Caco-2 (cell line): ENCODE measurements around the gene EZR. TPM values are rescaled to one million over a fixed set of nuclear protein-coding genes. Genes with fewer than 3 reads are reported as not detected.
A peak's percentile ranks its signal among the peaks of the same experiment; 100 is the strongest.
"Not testable (repeated sequence)": the region's sequence is repeated elsewhere in the genome, so short reads cannot be mapped to it uniquely, and the experiment has no call there.

Experiments used
- BruUV-seq: library from RNA; stranded (reverse); fragments of 400-500 nt; replicated peaks from 2 replicates; lab custom pipeline; 2021; lab: Mats Ljungman, UMichigan
- CTCF ChIA-PET: fragments of 300-600 bp; sonication (Branson Sonifier 250); formaldehyde crosslinking; loops from one replicate; lab custom pipeline; 2022; ENCODE audit warnings: antibody characterized with exemption; lab: Charles Lee
- POLR2A ChIA-PET: fragments of 300-600 bp; sonication (Branson Sonifier 250); formaldehyde crosslinking; loops from one replicate; lab custom pipeline; 2022; ENCODE audit warnings: antibody characterized with exemption; lab: Charles Lee
- DNase-seq, 2 experiments: peaks; one replicate each; pipeline versions ENCODE4 v3.0.0 to v3.0.0-alpha.2; 2020 to 2022
- H3K27me3 ChIP-seq: replicated peaks from 2 replicates; pipeline ENCODE4 v1.6.0; 2011; ENCODE audit warnings: low read length; ENCODE audit not compliant: control insufficient read depth, insufficient read depth
- H3K36me3 ChIP-seq: 2 replicates; pipeline ENCODE4 v1.5.1; 2011; ENCODE audit warnings: low read length; ENCODE audit not compliant: control insufficient read depth, insufficient read depth
- H3K4me1 ChIP-seq: fragments of 250-450 bp; sonication (Bioruptor Pico); 2 replicates; pipeline ENCODE4 v1.5.1; 2020; ENCODE audit warnings: mild to moderate bottlenecking
- H3K4me3 ChIP-seq: 2 replicates; pipeline ENCODE4 v1.5.1; 2011; ENCODE audit warnings: low read depth, mild to moderate bottlenecking, control low read depth, low read length
- H3K9me3 ChIP-seq: fragments of 250-450 bp; sonication (Bioruptor Pico); 2 replicates; pipeline ENCODE4 v1.5.1; 2020; ENCODE audit warnings: mild to moderate bottlenecking, moderate library complexity
- H3K27ac Mint-ChIP-seq: one replicate; pipeline ENCODE4 v1.8.0; 2022; ENCODE audit warnings: mixed read lengths; ENCODE audit not compliant: unreplicated experiment
- H3K27me3 Mint-ChIP-seq: one replicate; pipeline ENCODE4 v1.8.0; 2022; ENCODE audit warnings: mixed read lengths; ENCODE audit not compliant: insufficient read depth, unreplicated experiment
- H3K36me3 Mint-ChIP-seq: one replicate; pipeline ENCODE4 v1.8.0; 2022; ENCODE audit warnings: mild to moderate bottlenecking, mixed read lengths; ENCODE audit not compliant: insufficient read depth, unreplicated experiment
- H3K4me1 Mint-ChIP-seq: one replicate; pipeline ENCODE4 v1.8.0; 2022; ENCODE audit warnings: low read depth, mixed read lengths; ENCODE audit not compliant: unreplicated experiment
- H3K4me3 Mint-ChIP-seq: one replicate; pipeline ENCODE4 v1.8.0; 2022; ENCODE audit warnings: mild to moderate bottlenecking, moderate library complexity, mixed read lengths; ENCODE audit not compliant: unreplicated experiment
- H3K9me3 Mint-ChIP-seq: one replicate; pipeline ENCODE4 v1.8.0; 2022; ENCODE audit warnings: mixed read lengths; ENCODE audit not compliant: unreplicated experiment
- intact Hi-C: fragments of 100-400 bp; cut with micrococcal nuclease; formaldehyde crosslinking; loops from one replicate; pipeline ENCODE4 v1.10.0; 2022; ENCODE audit not compliant: unreplicated experiment
- total RNA-seq: library from RNA; stranded (reverse); gene quantifications from 2 replicates; pipeline ENCODE4 v1.2.3, GENCODE V29; 2022
- TF ChIP-seq, protein P1 (sequence below), 2 experiments: fragments of 200-600 bp in 1 of 2; IDR thresholded peaks; 1 replicate in 1 of 2; 2 replicates in 1 of 2; pipeline versions ENCODE4 v1.5.1 to v1.8.0; 2011 to 2022; ENCODE audit warnings: antibody characterized with exemption in 1 of 2, control low read depth in 1 of 2, inconsistent platforms in 1 of 2, low read depth in 1 of 2, low read length in 1 of 2, mild to moderate bottlenecking in 1 of 2, moderate library complexity in 1 of 2; ENCODE audit not compliant: insufficient read depth in 1 of 2, severe bottlenecking in 1 of 2, unreplicated experiment in 1 of 2

Gene EZR
- total RNA-seq, 1 experiment from 2014 or later, result 290 TPM

DNA sequence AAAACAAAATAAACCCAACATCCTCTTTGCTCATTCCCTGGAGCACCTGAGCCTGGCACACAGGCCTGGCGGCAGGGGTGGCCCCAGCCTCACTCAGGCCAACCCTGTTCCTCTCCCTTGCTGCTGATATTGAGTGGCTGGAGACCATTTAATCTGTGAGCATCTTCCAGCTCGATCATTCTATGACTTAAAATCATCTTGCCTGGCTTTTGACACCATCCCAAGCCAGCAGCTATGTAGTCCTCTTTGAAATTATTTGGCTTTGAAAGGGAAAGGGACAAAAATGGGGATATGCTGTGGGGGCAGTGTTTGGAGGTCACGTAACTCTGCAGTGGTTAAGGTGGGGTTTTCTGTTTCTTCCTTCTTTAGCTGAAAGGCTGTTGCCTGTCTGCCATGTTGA is 22.8 kb downstream of the EZR start:
- CTCF ChIA-PET, result no interaction called here
- no peaks in the 10 kb centered on the region for H3K27me3 ChIP-seq
- peaks cover 9% of the 10 kb centered on the region for H3K4me1 Mint-ChIP-seq
- no peak overlapping the region for H3K4me3 ChIP-seq
- H3K9me3 Mint-ChIP-seq, result no peaks in the 10 kb centered on the region
- POLR2A ChIA-PET, result no interaction called here
- intact Hi-C loops, result no loop called here
- peaks cover 44% of the 10 kb centered on the region for H3K4me1 ChIP-seq
- no peak overlapping the region for H3K4me3 Mint-ChIP-seq
- DNase-seq, result no peak
- H3K27ac Mint-ChIP-seq, result peak overlapping the region; percentile 29
- H3K36me3 Mint-ChIP-seq, result peaks cover 74% of the 10 kb centered on the region
- H3K36me3 ChIP-seq, result peaks cover 3% of the 10 kb centered on the region
- no peaks in the 10 kb centered on the region for H3K27me3 Mint-ChIP-seq
- BruUV-seq, result no TSS peak
- no peaks in the 10 kb centered on the region for H3K9me3 ChIP-seq
- TF ChIP-seq, protein P1, sequence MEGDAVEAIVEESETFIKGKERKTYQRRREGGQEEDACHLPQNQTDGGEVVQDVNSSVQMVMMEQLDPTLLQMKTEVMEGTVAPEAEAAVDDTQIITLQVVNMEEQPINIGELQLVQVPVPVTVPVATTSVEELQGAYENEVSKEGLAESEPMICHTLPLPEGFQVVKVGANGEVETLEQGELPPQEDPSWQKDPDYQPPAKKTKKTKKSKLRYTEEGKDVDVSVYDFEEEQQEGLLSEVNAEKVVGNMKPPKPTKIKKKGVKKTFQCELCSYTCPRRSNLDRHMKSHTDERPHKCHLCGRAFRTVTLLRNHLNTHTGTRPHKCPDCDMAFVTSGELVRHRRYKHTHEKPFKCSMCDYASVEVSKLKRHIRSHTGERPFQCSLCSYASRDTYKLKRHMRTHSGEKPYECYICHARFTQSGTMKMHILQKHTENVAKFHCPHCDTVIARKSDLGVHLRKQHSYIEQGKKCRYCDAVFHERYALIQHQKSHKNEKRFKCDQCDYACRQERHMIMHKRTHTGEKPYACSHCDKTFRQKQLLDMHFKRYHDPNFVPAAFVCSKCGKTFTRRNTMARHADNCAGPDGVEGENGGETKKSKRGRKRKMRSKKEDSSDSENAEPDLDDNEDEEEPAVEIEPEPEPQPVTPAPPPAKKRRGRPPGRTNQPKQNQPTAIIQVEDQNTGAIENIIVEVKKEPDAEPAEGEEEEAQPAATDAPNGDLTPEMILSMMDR (IDR thresholded peaks at IDR 0.05; ENCODE audit: insufficient read depth in 1 of 2, low read depth in 1 of 2, low read length in 1 of 2, severe bottlenecking in 1 of 2, unreplicated experiment in 1 of 2), result no peak

DNA sequence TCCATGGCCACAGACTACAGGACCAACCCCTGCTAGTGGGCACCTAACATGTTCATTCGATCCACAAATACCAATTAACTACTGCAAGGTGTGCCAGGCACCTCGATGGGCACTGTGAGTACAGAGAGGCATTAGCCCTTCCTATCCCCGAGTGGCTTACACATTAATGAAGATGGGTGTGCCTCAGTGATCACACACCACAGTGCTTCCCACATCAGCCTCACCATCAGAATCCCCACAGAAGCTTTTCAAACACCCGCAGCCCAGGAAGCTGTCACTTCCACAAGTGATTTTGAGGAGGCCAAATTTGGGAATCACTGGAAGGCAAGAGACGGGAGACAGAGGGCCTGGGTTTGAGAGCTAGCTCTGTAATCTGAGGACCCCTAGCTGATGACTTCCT is 23.7 kb downstream of the EZR start:
- Mint-ChIP-seq H3K27ac (no peak overlapping the region), H3K36me3 (peaks cover 75% of the 10 kb centered on the region), H3K27me3 (no peaks in the 10 kb centered on the region), H3K4me3 (no peak overlapping the region), H3K9me3 (no peaks in the 10 kb centered on the region), H3K4me1 (peaks cover 9% of the 10 kb centered on the region)
- CTCF ChIA-PET, result no interaction called here
- intact Hi-C loops, result no loop called here
- POLR2A ChIA-PET, result no interaction called here
- no peak for DNase-seq
- Histone ChIP-seq H3K36me3 (peaks cover 3% of the 10 kb centered on the region), H3K4me3 (no peak overlapping the region), H3K27me3 (no peaks in the 10 kb centered on the region), H3K4me1 (peaks cover 45% of the 10 kb centered on the region), H3K9me3 (no peaks in the 10 kb centered on the region)
- TF ChIP-seq, protein P1 (IDR thresholded peaks at IDR 0.05; ENCODE audit: insufficient read depth in 1 of 2, low read depth in 1 of 2, low read length in 1 of 2, severe bottlenecking in 1 of 2, unreplicated experiment in 1 of 2), result no peak
- no TSS peak for BruUV-seq

DNA sequence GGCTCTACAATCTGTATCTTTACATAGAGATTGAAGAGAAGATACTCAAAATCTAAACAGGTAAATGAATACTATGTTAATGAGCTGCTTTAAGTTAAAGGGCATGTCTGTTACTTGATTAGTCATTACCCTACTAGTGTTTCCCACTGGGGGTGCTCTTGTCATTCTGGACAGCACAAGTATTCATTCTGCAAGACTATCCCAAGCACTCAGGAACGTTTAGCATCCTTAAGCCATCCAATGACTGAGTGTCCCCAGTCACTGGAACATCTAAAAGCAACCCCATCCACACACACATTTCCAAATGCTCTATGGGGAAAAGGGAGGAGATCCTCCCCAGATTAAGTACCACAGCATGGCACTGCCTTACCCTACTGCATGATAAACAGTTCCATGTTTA is 25.7 kb downstream of the EZR start:
- POLR2A ChIA-PET, result interaction anchor here (0.5 kb wide), 1 partner anchor 37 kb away, joined by 3 read pairs; no protein-coding TSS in a partner anchor

DNA sequence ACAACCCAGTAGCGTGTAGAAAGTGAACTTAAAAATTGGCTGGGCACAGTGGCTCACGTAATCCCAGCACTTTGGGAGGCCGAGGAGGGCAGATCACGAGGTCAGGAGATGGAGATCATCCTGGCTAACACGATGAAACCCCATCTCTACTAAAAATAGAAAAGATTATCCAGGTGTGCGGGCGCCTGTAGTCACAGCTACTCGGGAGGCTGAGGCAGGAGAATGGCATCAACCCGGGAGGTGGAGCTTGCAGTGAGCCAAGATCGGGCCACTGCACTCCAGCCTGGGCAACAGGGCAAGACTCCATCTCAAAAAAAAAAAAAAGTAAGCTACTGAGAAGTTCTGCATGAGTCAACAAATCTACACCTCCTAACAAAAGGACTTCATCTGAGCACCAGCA is 26.7 kb downstream of the EZR start:
- H3K27me3 ChIP-seq, H3K27me3 Mint-ChIP-seq, H3K9me3 Mint-ChIP-seq, POLR2A ChIA-PET, H3K9me3 ChIP-seq, H3K4me3 Mint-ChIP-seq, DNase-seq, H3K4me1 Mint-ChIP-seq, BruUV-seq, H3K27ac Mint-ChIP-seq, H3K4me3 ChIP-seq, H3K36me3 ChIP-seq: not testable (repeated sequence)
- peaks cover 89% of the 10 kb centered on the region for H3K36me3 Mint-ChIP-seq
- CTCF ChIA-PET, result interaction anchor here (1.6 kb wide), 1 partner anchor 166 kb away, joined by 4 read pairs; no protein-coding TSS in a partner anchor
- peaks cover 23% of the 10 kb centered on the region for H3K4me1 ChIP-seq
- intact Hi-C loops, result loop anchor here (2.0 kb wide), 1 partner anchor 22 kb away; no protein-coding TSS in a partner anchor

More for the DNA sequence above, 25.7 kb downstream of the EZR start:
- intact Hi-C loops, result loop anchor here (1.0 to 2.0 kb wide), 3 partner anchors 21 to 179 kb away; no protein-coding TSS in a partner anchor
- TF ChIP-seq, protein P1 (IDR thresholded peaks at IDR 0.05; ENCODE audit: insufficient read depth in 1 of 2, low read depth in 1 of 2, low read length in 1 of 2, severe bottlenecking in 1 of 2, unreplicated experiment in 1 of 2), result peak; percentile 45 to 50
- H3K27me3 ChIP-seq, result no peaks in the 10 kb centered on the region
- no peak overlapping the region for H3K4me3 Mint-ChIP-seq
- no peaks in the 10 kb centered on the region for H3K9me3 Mint-ChIP-seq
- H3K4me3 ChIP-seq, result no peak overlapping the region
- peaks cover 4% of the 10 kb centered on the region; the same call in 1 of the 2 replicates for H3K36me3 ChIP-seq
- CTCF ChIA-PET, result interaction anchor here (0.6 to 1.6 kb wide), 3 partner anchors 165 to 686 kb away, joined by 3 to 4 read pairs (median 3); partner anchors contain the start of gene RSPH3
- no peaks in the 10 kb centered on the region for H3K9me3 ChIP-seq
- no peaks in the 10 kb centered on the region for H3K4me1 Mint-ChIP-seq
- no peaks in the 10 kb centered on the region for H3K27me3 Mint-ChIP-seq
- no peak overlapping the region for H3K27ac Mint-ChIP-seq
- H3K4me1 ChIP-seq, result peaks cover 29% of the 10 kb centered on the region
- BruUV-seq, result no TSS peak
- DNase-seq, result peak in 1 of 2 experiments; percentile 64
- H3K36me3 Mint-ChIP-seq, result peaks cover 86% of the 10 kb centered on the region
